BJ (cell line): ENCODE measurements around the gene DPM3. TPM values are rescaled to one million over a fixed set of nuclear protein-coding genes. Genes with fewer than 3 reads are reported as not detected.
A peak's percentile ranks its signal among the peaks of the same experiment; 100 is the strongest.

Source experiments
- CTCF ChIA-PET: fragments of 350-600 bp; formaldehyde crosslinking; extraction: SDS; loops from one replicate; lab custom pipeline; 2021; ENCODE audit warnings: antibody characterized with exemption, inconsistent platforms; lab: Yijun Ruan, JAX
- POLR2A ChIA-PET: fragments of 300-600 bp; sonication (Branson Sonifier 250); formaldehyde crosslinking; extraction: SDS; loops from one replicate; lab custom pipeline; 2021; ENCODE audit warnings: antibody characterized with exemption; lab: Charles Lee
- DNase-seq: peaks from one replicate; pipeline ENCODE4 v3.0.0-alpha.2; 2011; ENCODE audit warnings: low read depth
- H3K27me3 ChIP-seq: 2 replicates; pipeline ENCODE4 v1.6.0; 2011; ENCODE audit warnings: low read length; ENCODE audit not compliant: control insufficient read depth, insufficient read depth
- H3K36me3 ChIP-seq: 2 replicates; pipeline ENCODE4 v1.5.1; 2011; ENCODE audit warnings: low read length; ENCODE audit not compliant: control insufficient read depth, insufficient read depth
- H3K4me3 ChIP-seq: 2 replicates; pipeline ENCODE4 v1.5.1; 2011; ENCODE audit warnings: low read depth, mild to moderate bottlenecking, control low read depth, low read length
- polyA plus RNA-seq: library from polyadenylated mRNA; depleted of rRNA; stranded (reverse); fragments of >200 nt; gene quantifications from 2 replicates; pipeline ENCODE4 v1.2.3, GENCODE V29; 2011
- TF ChIP-seq, protein P1 (sequence below): IDR thresholded peaks from 2 replicates; pipeline ENCODE4 v1.5.1; 2011; ENCODE audit warnings: low read depth, mild to moderate bottlenecking, control low read depth, inconsistent platforms, low read length, moderate library complexity; ENCODE audit not compliant: insufficient read depth

The DPM3 gene
- polyA plus RNA-seq, 1 experiment = 34.1 TPM

DNA sequence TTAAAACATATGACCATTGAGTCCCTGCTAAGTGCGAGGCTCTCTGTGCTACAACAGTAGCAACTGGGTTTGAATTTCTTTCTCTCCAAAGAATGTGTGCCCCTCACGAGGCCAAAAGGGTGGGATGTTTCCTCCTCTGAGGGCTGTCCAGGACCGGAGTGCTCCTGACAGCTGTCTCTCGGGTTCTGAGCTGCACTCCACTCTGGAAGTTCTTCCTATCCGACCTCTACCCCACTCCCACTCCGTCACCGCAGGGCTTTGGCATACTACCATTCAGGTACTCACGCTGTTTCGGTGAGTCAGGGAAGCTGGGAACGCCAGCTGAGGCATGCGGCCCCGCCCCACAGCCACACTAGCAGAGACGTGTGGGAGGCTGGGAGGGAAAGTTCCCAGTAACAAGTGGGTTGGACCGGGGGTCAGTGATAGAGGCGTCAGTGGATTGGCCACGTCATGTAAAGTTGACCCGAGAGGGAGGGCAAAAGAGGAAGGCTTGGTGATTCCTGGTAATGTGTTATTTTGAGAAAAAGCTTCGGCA is 5.4 kb downstream of the DPM3 start:
- Histone ChIP-seq H3K27me3 (peaks cover under 1% of the 10 kb centered on the region; the same call in 1 of the 2 replicates), H3K4me3 (peak overlapping the region; percentile 82), H3K36me3 (peaks cover 5% of the 10 kb centered on the region)
- DNase-seq = peak; percentile 80
- ChIA-PET POLR2A (interaction anchor here (0.7 kb wide), 1 partner anchor 1149 kb away, joined by 4 read pairs; the partner anchor contains the start of gene RAB13), CTCF (interaction anchor here (1.2 to 4.2 kb wide), 6 partner anchors 9 to 49 kb away, joined by 4 to 19 read pairs (median 11); partner anchors contain the start of gene KRTCAP2)
- TF ChIP-seq, protein P1, sequence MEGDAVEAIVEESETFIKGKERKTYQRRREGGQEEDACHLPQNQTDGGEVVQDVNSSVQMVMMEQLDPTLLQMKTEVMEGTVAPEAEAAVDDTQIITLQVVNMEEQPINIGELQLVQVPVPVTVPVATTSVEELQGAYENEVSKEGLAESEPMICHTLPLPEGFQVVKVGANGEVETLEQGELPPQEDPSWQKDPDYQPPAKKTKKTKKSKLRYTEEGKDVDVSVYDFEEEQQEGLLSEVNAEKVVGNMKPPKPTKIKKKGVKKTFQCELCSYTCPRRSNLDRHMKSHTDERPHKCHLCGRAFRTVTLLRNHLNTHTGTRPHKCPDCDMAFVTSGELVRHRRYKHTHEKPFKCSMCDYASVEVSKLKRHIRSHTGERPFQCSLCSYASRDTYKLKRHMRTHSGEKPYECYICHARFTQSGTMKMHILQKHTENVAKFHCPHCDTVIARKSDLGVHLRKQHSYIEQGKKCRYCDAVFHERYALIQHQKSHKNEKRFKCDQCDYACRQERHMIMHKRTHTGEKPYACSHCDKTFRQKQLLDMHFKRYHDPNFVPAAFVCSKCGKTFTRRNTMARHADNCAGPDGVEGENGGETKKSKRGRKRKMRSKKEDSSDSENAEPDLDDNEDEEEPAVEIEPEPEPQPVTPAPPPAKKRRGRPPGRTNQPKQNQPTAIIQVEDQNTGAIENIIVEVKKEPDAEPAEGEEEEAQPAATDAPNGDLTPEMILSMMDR = no peak

DNA sequence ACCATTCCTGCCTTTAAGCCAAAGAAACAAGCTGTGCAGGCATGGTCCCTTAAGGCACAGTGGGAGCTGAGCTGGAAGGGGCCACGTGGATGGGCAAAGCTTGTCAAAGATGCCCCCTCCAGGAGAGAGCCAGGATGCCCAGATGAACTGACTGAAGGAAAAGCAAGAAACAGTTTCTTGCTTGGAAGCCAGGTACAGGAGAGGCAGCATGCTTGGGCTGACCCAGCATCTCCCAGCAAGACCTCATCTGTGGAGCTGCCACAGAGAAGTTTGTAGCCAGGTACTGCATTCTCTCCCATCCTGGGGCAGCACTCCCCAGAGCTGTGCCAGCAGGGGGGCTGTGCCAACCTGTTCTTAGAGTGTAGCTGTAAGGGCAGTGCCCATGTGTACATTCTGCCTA is 6.0 kb downstream of the DPM3 start:
- ChIA-PET CTCF (interaction anchor here (1.2 to 4.2 kb wide), 6 partner anchors 9 to 49 kb away, joined by 4 to 19 read pairs (median 11); partner anchors contain the start of gene KRTCAP2), POLR2A (interaction anchor here (0.6 to 0.7 kb wide), 2 partner anchors 17 to 1148 kb away, joined by 3 to 4 read pairs; partner anchors contain the start of gene RAB13)
- TF ChIP-seq, protein P1 = no peak
- no peak for DNase-seq
- H3K36me3 ChIP-seq = peaks cover 5% of the 10 kb centered on the region
- peaks cover 5% of the 10 kb centered on the region for H3K27me3 ChIP-seq
- no peak overlapping the region for H3K4me3 ChIP-seq

DNA sequence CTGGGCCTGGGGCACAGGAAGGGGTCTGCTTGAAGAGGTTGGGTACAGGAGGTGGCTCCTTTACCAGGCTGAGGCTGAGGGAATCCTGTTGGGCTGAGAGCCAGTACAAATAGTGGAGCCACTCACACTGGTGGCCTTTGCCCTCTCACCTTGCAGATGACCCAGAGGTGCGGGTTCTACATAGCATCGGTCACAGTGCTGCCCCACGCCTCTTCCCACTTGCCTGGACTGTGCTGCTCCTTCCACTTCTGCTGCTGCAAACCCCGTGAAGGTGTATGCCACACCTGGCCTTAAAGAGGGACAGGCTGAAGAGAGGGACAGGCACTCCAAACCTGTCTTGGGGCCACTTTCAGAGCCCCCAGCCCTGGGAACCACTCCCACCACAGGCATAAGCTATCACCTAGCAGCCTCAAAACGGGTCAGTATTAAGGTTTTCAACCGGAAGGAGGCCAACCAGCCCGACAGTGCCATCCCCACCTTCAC is 6.5 kb downstream of the DPM3 start:
- DNase-seq = no peak
- Histone ChIP-seq H3K27me3 (peaks cover 10% of the 10 kb centered on the region), H3K36me3 (peaks cover 5% of the 10 kb centered on the region), H3K4me3 (no peak overlapping the region)
- ChIA-PET POLR2A (interaction anchor here (0.6 kb wide), 1 partner anchor 16 kb away, joined by 3 read pairs; no protein-coding TSS in a partner anchor), CTCF (interaction anchor here (0.9 to 3.2 kb wide), 4 partner anchors 33 to 799 kb away, joined by 3 to 19 read pairs (median 4); no protein-coding TSS in a partner anchor)
- TF ChIP-seq, protein P1 = no peak

DNA sequence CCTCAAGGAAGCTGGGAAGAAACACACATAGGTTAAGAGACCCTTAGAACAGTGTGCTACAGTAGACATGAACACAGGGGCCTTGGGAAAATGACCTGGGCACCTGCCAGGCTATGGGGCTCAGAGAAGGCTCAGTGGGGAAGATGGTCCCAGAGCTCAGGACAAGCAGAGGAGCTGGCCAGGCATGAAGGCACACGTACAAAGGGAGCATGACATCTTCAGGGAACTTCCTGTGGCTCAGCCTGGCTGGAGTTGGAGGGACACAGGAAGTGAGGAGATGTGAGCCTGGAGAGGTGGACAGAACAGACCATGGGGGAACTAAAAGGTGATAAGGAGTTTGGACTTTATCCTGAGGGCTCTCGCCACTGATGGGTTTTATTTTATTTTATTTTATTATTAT is 8.5 kb downstream of the DPM3 start:
- POLR2A ChIA-PET = no interaction called here

DNA sequence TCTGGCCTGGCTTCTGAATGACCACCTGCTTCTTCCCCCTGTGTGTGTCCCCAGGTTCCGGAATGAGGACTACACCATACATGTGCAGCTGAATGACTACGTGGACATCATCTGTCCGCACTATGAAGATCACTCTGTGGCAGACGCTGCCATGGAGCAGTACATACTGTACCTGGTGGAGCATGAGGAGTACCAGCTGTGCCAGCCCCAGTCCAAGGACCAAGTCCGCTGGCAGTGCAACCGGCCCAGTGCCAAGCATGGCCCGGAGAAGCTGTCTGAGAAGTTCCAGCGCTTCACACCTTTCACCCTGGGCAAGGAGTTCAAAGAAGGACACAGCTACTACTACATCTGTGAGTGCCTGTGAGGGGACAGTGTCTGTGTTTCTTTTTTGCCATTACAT is 9.0 kb downstream of the DPM3 start:
- Histone ChIP-seq H3K36me3 (no peaks in the 10 kb centered on the region), H3K27me3 (peaks cover 30% of the 10 kb centered on the region), H3K4me3 (no peak overlapping the region)
- TF ChIP-seq, protein P1 = no peak
- no peak for DNase-seq
- ChIA-PET POLR2A (no interaction called here), CTCF (interaction anchor here (2.6 to 3.4 kb wide), 2 partner anchors 40 to 46 kb away, joined by 9 to 22 read pairs; no protein-coding TSS in a partner anchor)

More for the DNA sequence above, 8.5 kb downstream of the DPM3 start:
- H3K36me3 ChIP-seq = no peaks in the 10 kb centered on the region; the same call in 1 of the 2 replicates
- peaks cover 26% of the 10 kb centered on the region for H3K27me3 ChIP-seq
- CTCF ChIA-PET = interaction anchor here (1.1 to 3.4 kb wide), 3 partner anchors 35 to 46 kb away, joined by 3 to 22 read pairs (median 9); no protein-coding TSS in a partner anchor
- no peak overlapping the region for H3K4me3 ChIP-seq
- TF ChIP-seq, protein P1 = no peak
- no peak for DNase-seq
